Measurements from ENCODE around the gene MYL5. TPM values are rescaled to one million over a fixed set of nuclear protein-coding genes. Genes with fewer than 3 reads are reported as not detected.

The MYL5 gene
- total RNA-seq, 1 experiment from 2014 or later, result 18.0 TPM

GRCh38 chr4:702618-703048, 28.3 kb downstream of the MYL5 start:
- H2BK15ac ChIP-seq (ENCODE audit: low read depth, low read length), result no peak overlapping the region
- H3K36me3 Mint-ChIP-seq (ENCODE audit: insufficient read depth in 1 of 3, low read depth in 3 of 3), result no peaks in the 10 kb centered on the region
- TF ChIP-seq CTCF (conservative IDR thresholded peaks at IDR 0.05), result no peak

More at GRCh38 chr4:702618-703048, 28.3 kb downstream of the MYL5 start:
- H4K8ac ChIP-seq (replicated peaks; ENCODE audit: insufficient read length, low read depth, low read length), result no peak overlapping the region
- no peak overlapping the region for H3K4ac ChIP-seq (ENCODE audit: low read depth, low read length)
- no peak overlapping the region for H2BK20ac ChIP-seq (ENCODE audit: low read depth, low read length, poor library complexity, severe bottlenecking)
- no peak overlapping the region for H3K23ac ChIP-seq (ENCODE audit: insufficient read length, low read depth, low read length)
- H3K14ac ChIP-seq (ENCODE audit: insufficient read depth, low read length), result no peak overlapping the region
- Mint-ChIP-seq H3K27ac (no peak overlapping the region), H3K9me3 (peaks cover 0 to 3% of the 10 kb centered on the region in 2 experiments; a peak in 1 of 5 replicates), H3K27me3 (ENCODE audit: low read depth) (peaks cover 27% of the 10 kb centered on the region), H3K4me3 (no peak overlapping the region), H3K4me1 (peaks cover 7 to 8% of the 10 kb centered on the region in 2 experiments; a peak in 3 of 4 replicates)
- H3K23me2 ChIP-seq (ENCODE audit: insufficient read length, low read depth, low read length, poor library complexity, severe bottlenecking), result peaks cover 3% of the 10 kb centered on the region
- H3T11ph ChIP-seq (ENCODE audit: low read length), result no peak overlapping the region
- DNase-seq, result no peak
- WGBS (ENCODE audit: extremely low coverage, insufficient read length, low lambda C conversion rate), result no CpG with 5 or more reads among the region's 7 CpGs
- H2BK5ac ChIP-seq (ENCODE audit: insufficient read length, low read length), result no peak overlapping the region
- H2BK120ac ChIP-seq (ENCODE audit: low read depth, low read length, poor library complexity, severe bottlenecking), result no peak overlapping the region
- H2BK12ac ChIP-seq (ENCODE audit: insufficient read length, low read depth, low read length), result no peak overlapping the region
- H3K4me2 ChIP-seq (ENCODE audit: insufficient read depth, insufficient read length, low read length), result no peak overlapping the region
- no peaks in the 10 kb centered on the region; the same call in 1 of the 2 replicates for H3K27me3 ChIP-seq (ENCODE audit: insufficient read depth, low read length)
- H3K4me1 ChIP-seq (ENCODE audit: insufficient read depth, low read length), result peaks cover 2% of the 10 kb centered on the region; the same call in 1 of the 2 replicates
- no peak overlapping the region for H3K9ac ChIP-seq (ENCODE audit: extremely low read depth, insufficient read length, low read length)
- H2AFZ ChIP-seq (ENCODE audit: low read length), result no peak overlapping the region
- peaks cover 2% of the 10 kb centered on the region for H3K79me1 ChIP-seq (ENCODE audit: insufficient read depth, low read depth, low read length, poor library complexity, severe bottlenecking)
- peaks cover 7% of the 10 kb centered on the region; the same call in 1 of the 2 replicates for H3K79me2 ChIP-seq (ENCODE audit: insufficient read depth, low read length)
- H3K9me3 ChIP-seq (ENCODE audit: control insufficient read depth, low read depth, low read length), result no peaks in the 10 kb centered on the region
- no peak overlapping the region for H2AK5ac ChIP-seq (ENCODE audit: insufficient read length, low read length)
- no peak overlapping the region for H4K5ac ChIP-seq (ENCODE audit: insufficient read length, low read depth, low read length)
- H3K27ac ChIP-seq (ENCODE audit: insufficient read length, low read depth, low read length), result no peak overlapping the region
- no peak overlapping the region for H4K91ac ChIP-seq (ENCODE audit: insufficient read length, low read depth, low read length)
- no peaks in the 10 kb centered on the region for H4K20me1 ChIP-seq (ENCODE audit: control insufficient read depth, insufficient read depth, insufficient read length)
- no peak overlapping the region for H3K56ac ChIP-seq (ENCODE audit: insufficient read length, low read depth, low read length)
- H3K18ac ChIP-seq (ENCODE audit: insufficient read length, low read depth, low read length), result no peak overlapping the region

Measured in H9 (cell line).